HG03439 (cell line): ENCODE results near the gene IDE.
"Not testable (repeated sequence)": the region's sequence is repeated elsewhere in the genome, so short reads cannot be mapped to it uniquely, and the experiment has no call there.

Experiments
- ATAC-seq: cut with Tn5 transposase; IDR thresholded peaks from one replicate; pipeline ENCODE4 v1.9.1; 2021; ENCODE audit warnings: mild to moderate bottlenecking, moderate library complexity; ENCODE audit not compliant: unreplicated experiment

The IDE gene

DNA sequence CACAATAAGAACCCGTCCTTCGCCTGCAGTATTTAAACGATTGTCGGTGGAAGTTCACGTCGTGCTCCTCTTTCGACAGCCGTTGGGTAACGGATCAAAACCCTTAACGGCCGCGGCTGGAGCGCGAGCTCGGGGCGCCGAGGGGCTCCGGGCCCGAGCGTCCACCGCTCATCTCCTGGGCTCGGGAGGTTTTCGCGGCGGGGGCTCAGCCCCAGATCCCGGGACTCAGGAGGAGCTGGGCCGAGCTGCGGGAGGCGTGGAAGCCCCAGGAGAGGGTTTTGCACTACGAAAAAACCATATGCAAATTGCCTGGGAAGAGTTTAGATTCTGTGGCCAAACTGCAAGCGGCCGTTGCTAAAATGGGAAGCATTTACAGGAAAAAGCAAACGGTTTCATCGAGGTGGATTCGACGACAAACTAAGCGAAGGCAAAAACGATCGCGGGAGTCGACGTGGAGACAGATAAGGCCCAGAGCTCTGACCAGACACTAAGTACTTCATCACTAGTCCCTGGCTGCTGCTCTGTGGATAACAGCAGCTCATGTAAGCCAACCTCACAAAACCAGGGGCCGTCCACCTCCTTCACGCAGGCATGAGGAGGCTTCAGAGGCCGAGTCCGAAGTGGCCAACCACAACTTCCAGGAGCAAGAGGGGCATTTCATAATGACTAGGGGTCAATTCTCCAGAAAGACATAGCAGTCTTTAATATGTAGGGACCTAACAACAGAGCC lies 153.2 kb downstream of the IDE start:
- no peak for ATAC-seq

DNA sequence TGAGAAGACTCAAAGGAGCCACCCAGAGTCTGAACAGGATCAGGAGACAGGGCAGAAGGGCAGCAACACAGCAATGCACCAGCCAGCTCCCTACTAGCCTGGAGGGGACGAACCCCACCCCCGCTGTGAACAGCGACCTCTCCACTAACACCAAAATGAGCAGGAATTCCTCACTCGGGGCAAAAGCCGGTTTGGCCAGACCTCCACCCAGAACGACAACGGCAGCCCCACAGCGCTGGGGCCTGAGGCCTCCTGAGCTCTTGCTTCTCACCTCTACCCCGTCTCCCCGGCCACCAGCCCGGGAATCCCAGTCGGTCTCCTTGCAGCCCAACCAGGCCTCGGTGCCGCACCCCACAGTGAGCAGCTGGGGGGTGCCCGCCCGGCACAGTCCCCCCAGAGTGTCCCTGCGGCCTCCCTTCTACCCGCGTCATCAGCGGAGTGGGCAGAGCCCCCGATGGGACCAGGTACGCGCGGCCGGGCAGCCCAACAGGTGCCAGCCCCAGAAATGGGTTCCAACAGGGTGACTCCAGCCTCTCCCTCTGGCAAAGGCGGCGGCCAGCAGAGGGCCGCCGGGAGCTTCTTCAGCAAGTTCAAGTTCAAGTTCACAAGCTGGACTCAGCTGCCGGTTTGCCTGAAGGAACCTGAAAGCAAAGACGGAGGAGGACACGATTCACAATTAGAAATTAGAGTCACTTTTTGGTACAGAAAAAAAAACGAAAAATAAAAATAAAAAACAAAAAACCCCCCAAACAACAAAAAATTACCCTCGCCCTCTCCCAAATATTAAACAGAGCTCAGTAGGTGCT lies 153.9 kb downstream of the IDE start:
- ATAC-seq: no peak

GRCh38 chr10:92418891-92419290 lies 155.0 kb downstream of the IDE start:
- no peak for ATAC-seq

DNA sequence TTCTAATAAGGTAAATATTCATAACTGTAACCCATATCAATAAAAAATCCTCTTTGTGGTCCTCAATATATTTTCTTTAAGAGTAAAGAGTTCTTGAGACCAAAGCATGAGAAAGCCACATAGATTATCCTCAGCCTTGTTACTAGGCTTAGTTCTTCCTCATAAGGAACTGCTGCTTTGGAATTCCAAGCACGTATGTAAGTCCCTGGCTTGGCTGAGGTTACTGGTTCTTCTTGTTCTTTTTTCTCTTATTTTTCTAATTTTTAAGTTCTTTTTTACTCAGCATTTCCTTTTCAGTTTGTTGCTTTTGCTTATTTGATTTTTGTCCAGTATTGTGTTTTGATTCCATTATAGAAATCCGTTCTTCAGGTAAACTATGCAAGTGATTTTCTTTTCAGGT lies 155.7 kb downstream of the IDE start:
- no peak for ATAC-seq

DNA sequence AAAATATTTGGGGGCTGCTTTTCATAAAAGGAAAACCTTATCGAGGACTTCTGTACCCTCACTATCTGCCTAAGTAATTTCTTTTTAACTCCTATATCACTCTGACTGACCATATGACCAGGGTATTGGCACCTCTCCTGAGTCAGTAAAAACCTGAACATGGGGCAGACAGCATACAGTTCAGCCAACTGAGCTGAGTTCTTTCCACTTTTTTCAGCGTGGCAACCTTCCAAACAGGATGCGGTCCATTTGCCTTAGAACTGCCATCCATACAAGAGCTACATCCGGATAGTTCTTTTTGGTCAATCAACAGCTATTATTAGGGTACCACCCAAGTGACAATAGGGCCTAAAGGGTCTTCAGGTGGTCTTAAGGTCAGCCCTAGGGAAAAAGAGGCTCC lies 160.4 kb downstream of the IDE start:
- no peak for ATAC-seq

DNA sequence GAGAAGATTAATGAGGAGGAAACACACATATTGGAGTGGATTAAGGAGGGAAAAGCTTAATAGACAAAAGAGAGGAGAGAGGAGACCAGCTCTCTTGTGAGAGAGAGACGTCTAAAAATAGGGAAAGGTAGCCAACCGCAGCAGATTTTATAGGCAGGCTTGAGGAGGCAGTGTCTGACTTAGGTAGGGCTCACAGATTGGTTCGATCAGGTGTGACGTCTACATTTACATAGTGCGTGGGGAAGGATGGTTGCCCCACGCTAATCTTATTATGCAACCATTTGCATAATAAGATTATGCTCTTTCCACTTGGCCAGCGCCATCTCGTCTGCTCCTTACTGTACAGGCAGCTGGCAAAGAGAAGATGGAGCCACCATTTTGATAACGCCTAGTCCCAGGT lies 160.9 kb downstream of the IDE start:
- ATAC-seq: no peak

DNA sequence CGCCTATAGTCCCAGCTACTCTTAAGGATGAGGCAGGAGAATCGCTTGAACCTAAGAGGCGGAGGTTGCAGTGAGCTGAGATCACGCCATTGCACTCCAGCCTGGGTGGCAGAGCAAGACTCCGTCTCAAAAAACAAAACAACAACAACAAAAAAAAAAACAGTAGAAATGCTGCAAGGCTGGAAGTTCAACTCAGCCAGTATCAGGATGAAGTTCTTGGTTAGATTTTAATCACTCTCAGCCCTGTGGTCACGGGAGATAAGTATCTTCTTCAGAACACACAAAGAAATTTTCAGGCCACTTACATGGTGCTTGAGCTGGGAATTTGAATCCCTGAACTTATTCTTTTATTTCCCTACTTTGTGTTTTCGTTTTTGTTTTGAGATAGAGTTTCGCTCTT lies 162.5 kb downstream of the IDE start:
- no peak for ATAC-seq

- ATAC-seq: no peak
Measured at GRCh38 chr10:92410501-92410900, 163.4 kb downstream of the IDE start.

GRCh38 chr10:92408017-92408361 lies 165.9 kb downstream of the IDE start:
- ATAC-seq: no peak

- ATAC-seq: no peak
Measured at GRCh38 chr10:92407305-92408016, 166.4 kb downstream of the IDE start.

DNA sequence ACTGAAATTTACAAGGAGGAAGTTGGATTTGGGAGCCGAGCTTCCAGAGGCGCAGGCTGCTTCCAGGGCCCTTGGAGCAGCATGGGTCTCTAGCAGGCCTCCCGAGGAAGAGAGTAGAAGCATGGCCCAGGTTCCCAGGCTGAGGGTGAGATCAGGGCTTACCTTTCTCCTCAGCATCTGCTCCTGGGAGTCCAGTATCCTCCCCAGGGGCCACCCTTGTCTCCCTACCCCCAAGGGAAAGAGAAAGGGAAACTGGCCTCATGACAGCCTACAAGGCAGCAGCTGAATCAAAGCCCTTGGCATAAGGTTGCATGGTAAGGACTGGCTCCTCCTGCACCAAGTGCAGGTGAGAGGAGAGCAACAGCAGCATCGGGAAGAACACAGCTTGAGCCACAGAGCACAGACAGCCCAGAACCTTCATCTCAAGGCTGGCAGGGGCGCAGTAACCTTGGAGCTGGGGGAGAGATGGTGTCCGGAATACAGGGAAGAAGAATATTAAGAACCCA lies 168.4 kb downstream of the IDE start:
- ATAC-seq: no peak

DNA sequence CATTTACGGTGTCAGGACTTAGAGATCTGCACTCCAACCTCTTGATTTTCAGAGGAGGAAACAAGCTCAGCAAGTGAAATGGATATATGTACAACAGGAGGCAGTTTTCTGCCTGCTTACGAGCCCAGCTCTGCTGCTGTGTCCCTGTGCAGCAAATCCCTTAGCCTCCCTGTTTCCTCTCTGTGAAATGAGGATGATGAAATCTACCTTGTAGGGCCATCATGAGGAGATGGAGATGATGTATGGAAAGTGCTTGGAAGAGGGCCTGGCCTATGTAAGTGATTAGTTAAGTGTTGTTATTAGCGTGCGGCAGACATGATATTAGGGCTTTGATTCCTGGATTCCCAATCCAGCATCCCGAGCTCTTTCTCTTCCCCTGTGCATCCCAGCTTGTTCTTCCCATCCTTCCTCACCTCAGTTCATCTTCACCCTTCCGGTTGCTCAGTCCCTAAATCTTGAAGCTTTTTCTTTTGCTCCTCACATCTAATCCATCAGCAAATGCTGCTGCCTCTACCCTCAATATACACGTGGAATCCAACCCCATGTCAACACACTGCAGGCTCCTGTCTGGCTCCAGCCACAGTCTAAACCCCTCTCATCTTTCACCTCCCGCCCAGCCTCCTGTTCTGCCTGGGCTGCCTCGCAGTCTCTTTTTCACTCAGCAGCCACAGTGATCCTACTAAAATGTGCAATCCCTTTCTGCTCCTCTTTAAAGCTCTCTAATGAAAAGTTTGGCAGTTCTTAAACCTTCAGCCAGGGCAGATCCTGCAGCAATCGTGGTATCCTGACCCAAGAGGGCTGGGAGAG lies 169.1 kb downstream of the IDE start:
- no peak for ATAC-seq

DNA sequence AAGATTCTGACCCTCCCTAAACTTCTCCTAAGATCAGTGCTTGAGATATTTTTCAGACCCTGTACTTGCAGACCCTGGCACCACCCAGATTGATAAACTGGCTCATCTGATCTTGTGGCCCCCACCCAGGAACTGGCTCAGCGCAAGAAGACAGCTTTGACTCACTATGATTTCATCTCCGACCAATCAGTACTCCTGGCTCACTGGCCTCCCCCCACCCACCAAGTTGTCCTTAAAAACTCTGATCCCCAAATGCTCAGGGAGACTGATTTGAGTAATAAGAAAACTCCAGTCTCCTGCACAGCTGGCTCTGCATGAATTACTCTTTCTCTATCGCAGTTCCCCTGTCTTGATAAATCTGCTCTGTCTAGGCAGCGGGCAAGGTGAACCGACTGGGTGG lies 171.7 kb downstream of the IDE start:
- ATAC-seq: not testable (repeated sequence)
